SK-N-SH treated with all-trans-retinoic acid at 6 μM for 48 hours (cell line): ENCODE results near the gene HMX1.

Source experiments
- ATAC-seq: fragments of 200-7000 bp; cut with Tn5 transposase; 3 replicates; pipeline ENCODE4 v1.9.1; 2020; ENCODE audit warnings: mild to moderate bottlenecking, moderate library complexity
- BACH2 ChIP-seq: fragments of 250-450 bp; sonication (Bioruptor Pico); IDR thresholded peaks from 2 replicates; pipeline ENCODE4 v1.9.0; 2021; ENCODE audit warnings: mild to moderate bottlenecking, borderline replicate concordance
- CSRNP3 ChIP-seq: fragments of 250-450 bp; sonication (Bioruptor Pico); IDR thresholded peaks from 2 replicates; pipeline ENCODE4 v1.5.1; 2021; ENCODE audit warnings: mild to moderate bottlenecking, moderate library complexity
- GLIS3 ChIP-seq: fragments of 250-450 bp; sonication (Bioruptor Pico); IDR thresholded peaks from 2 replicates; pipeline ENCODE4 v1.5.0; 2020; ENCODE audit warnings: mild to moderate bottlenecking, moderate library complexity
- ISL1 ChIP-seq: fragments of 250-450 bp; sonication (Bioruptor Pico); IDR thresholded peaks from 2 replicates; pipeline ENCODE4 v2.1.2; 2022; ENCODE audit warnings: mild to moderate bottlenecking, moderate library complexity
- OSR1 ChIP-seq: fragments of 250-450 bp; sonication (Bioruptor Pico); IDR thresholded peaks from 2 replicates; pipeline ENCODE4 v1.8.0; 2022; ENCODE audit warnings: moderate library complexity, mild to moderate bottlenecking, inconsistent platforms
- PATZ1 ChIP-seq: fragments of 250-450 bp; sonication (Bioruptor Pico); IDR thresholded peaks from 2 replicates; pipeline ENCODE4 v1.8.0; 2020; ENCODE audit warnings: mild to moderate bottlenecking, moderate library complexity, borderline replicate concordance
- PPARA ChIP-seq: fragments of 250-450 bp; sonication (Bioruptor Pico); IDR thresholded peaks from 2 replicates; pipeline ENCODE4 v1.5.0; 2020; ENCODE audit warnings: mild to moderate bottlenecking, borderline replicate concordance
- RARB ChIP-seq: fragments of 250-450 bp; sonication (Bioruptor Pico); IDR thresholded peaks from 2 replicates; pipeline ENCODE4 v1.8.0; 2021; ENCODE audit warnings: mild to moderate bottlenecking, moderate library complexity
- TCF4 ChIP-seq: fragments of 250-450 bp; sonication (Bioruptor Pico); IDR thresholded peaks from 2 replicates; pipeline ENCODE4 v1.8.0; 2021; ENCODE audit warnings: mild to moderate bottlenecking, moderate library complexity, borderline replicate concordance
- TOX ChIP-seq: fragments of 250-450 bp; sonication (Bioruptor Pico); IDR thresholded peaks from 2 replicates; pipeline ENCODE4 v1.8.0; 2021; ENCODE audit warnings: mild to moderate bottlenecking, moderate library complexity, borderline replicate concordance
- ZC3H10 ChIP-seq: fragments of 250-450 bp; sonication (Bioruptor Pico); IDR thresholded peaks from 2 replicates; pipeline ENCODE4 v1.5.1; 2021; ENCODE audit warnings: mild to moderate bottlenecking, moderate library complexity
- ZFP3 ChIP-seq: fragments of 250-450 bp; sonication (Bioruptor Pico); IDR thresholded peaks from 2 replicates; pipeline ENCODE4 v1.5.0; 2020; ENCODE audit warnings: mild to moderate bottlenecking, moderate library complexity
- ZFP30 ChIP-seq: fragments of 450-650 bp; formaldehyde crosslinking; IDR thresholded peaks from 2 replicates; pipeline ENCODE4 v1.5.0; 2022; ENCODE audit warnings: mild to moderate bottlenecking, moderate library complexity
- ZNF70 ChIP-seq: fragments of 450-650 bp; formaldehyde crosslinking; IDR thresholded peaks from 2 replicates; pipeline ENCODE4 v1.5.0; 2020; ENCODE audit warnings: mild to moderate bottlenecking, moderate library complexity
- TF ChIP-seq, protein P1 (sequence below): fragments of 250-450 bp; sonication (Bioruptor Pico); IDR thresholded peaks from 2 replicates; pipeline ENCODE4 v1.8.0; 2021; ENCODE audit warnings: low read depth, mild to moderate bottlenecking, moderate library complexity, borderline replicate concordance
- TF ChIP-seq, protein P2 (sequence below): fragments of 250-450 bp; sonication (Bioruptor Pico); IDR thresholded peaks from 2 replicates; pipeline ENCODE4 v1.5.0; 2020; ENCODE audit warnings: mild to moderate bottlenecking, moderate library complexity

Gene HMX1

GRCh38 chr4:8901335-8901734 is 29.7 kb upstream of the HMX1 start:
- TF ChIP-seq ZFP30 (no peak), TCF4 (no peak), ZNF70 (CRISPR knock-in tag) (no peak), GLIS3 (no peak), RARB (CRISPR knock-in tag) (no peak), PPARA (CRISPR knock-in tag) (no peak), CSRNP3 (CRISPR knock-in tag) (no peak), ZC3H10 (CRISPR knock-in tag) (no peak)
- TF ChIP-seq, protein P1, sequence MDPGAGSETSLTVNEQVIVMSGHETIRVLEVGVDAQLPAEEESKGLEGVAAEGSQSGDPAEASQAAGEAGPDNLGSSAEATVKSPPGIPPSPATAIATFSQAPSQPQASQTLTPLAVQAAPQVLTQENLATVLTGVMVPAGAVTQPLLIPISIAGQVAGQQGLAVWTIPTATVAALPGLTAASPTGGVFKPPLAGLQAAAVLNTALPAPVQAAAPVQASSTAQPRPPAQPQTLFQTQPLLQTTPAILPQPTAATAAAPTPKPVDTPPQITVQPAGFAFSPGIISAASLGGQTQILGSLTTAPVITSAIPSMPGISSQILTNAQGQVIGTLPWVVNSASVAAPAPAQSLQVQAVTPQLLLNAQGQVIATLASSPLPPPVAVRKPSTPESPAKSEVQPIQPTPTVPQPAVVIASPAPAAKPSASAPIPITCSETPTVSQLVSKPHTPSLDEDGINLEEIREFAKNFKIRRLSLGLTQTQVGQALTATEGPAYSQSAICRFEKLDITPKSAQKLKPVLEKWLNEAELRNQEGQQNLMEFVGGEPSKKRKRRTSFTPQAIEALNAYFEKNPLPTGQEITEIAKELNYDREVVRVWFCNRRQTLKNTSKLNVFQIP (CRISPR knock-in tag) = no peak
- TF ChIP-seq, all 23 proteins: peak for 0
- no peak for ATAC-seq

- TF ChIP-seq PPARA (CRISPR knock-in tag) = no peak
- no peak for TF ChIP-seq ISL1 (CRISPR knock-in tag)
- TF ChIP-seq OSR1 (CRISPR knock-in tag) = no peak
- TF ChIP-seq CSRNP3 (CRISPR knock-in tag) = no peak
- TF ChIP-seq BACH2 (CRISPR knock-in tag) = no peak
- no peak for TF ChIP-seq TOX (CRISPR knock-in tag)
- TF ChIP-seq ZFP30 = no peak
- TF ChIP-seq, protein P1 (CRISPR knock-in tag) = no peak
- TF ChIP-seq ZFP3 (CRISPR knock-in tag) = no peak
- no peak for ATAC-seq
Measured at GRCh38 chr4:8900588-8900987, 28.9 kb upstream of the HMX1 start.

DNA sequence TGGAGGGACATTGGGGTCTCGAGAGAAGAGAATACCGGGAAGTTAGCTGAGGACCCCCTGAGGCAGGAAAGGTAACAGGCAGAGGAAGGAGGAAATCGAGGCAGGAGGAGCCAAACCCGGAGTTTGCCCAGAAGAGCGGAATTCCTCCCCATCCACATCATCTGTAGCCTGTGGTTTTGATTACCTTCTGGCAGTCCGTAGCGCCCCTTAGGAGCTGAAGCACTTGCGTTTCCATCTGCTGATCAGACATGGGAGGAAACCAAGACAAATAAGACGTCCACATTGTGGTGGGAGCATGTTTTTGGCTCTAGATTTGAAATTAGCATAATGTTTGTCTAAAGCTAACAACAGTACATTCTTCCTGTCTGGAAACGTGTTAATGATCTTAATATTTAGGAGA is 26.8 kb upstream of the HMX1 start:
- ATAC-seq = no peak
- TF ChIP-seq, protein P2, sequence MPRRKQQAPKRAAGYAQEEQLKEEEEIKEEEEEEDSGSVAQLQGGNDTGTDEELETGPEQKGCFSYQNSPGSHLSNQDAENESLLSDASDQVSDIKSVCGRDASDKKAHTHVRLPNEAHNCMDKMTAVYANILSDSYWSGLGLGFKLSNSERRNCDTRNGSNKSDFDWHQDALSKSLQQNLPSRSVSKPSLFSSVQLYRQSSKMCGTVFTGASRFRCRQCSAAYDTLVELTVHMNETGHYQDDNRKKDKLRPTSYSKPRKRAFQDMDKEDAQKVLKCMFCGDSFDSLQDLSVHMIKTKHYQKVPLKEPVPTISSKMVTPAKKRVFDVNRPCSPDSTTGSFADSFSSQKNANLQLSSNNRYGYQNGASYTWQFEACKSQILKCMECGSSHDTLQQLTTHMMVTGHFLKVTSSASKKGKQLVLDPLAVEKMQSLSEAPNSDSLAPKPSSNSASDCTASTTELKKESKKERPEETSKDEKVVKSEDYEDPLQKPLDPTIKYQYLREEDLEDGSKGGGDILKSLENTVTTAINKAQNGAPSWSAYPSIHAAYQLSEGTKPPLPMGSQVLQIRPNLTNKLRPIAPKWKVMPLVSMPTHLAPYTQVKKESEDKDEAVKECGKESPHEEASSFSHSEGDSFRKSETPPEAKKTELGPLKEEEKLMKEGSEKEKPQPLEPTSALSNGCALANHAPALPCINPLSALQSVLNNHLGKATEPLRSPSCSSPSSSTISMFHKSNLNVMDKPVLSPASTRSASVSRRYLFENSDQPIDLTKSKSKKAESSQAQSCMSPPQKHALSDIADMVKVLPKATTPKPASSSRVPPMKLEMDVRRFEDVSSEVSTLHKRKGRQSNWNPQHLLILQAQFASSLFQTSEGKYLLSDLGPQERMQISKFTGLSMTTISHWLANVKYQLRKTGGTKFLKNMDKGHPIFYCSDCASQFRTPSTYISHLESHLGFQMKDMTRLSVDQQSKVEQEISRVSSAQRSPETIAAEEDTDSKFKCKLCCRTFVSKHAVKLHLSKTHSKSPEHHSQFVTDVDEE (CRISPR knock-in tag) = no peak
- TF ChIP-seq PATZ1 (no peak), TOX (CRISPR knock-in tag) (no peak), PPARA (CRISPR knock-in tag) (no peak), ZFP30 (no peak), CSRNP3 (CRISPR knock-in tag) (no peak), BACH2 (CRISPR knock-in tag) (no peak)
